ENCODE measurements around the gene THADA.

THADA gene

GRCh38 chr2:43280994-43281393 lies 314.8 kb downstream of the THADA start:
- no peak for DNase-seq (ENCODE audit: low read depth in 2 of 3, low spot score in 1 of 3)

DNA sequence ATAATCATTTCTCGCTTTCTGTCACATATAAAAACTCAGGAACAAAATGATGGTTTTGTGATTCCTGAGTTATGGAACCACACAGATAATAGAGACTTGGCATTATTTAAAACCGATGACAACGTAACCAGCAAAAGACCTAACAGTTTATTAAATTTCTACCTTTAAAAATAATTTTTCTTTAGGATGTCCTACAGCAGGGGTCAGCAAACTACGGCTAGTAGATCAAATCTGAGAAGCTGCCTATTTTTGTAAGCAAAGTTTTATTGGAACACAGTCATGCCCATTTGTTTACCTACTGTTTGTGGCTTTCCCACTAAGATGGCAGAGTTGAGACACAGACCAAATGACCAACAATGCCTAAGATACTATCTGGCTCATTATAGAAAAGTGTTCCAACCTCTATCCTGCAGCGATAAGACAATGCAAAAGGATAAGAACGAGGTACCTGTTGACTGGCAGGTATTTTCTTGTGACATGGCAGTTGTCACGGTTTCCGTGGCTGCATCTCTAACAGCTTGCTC lies 316.5 kb downstream of the THADA start:
- DNase-seq (ENCODE audit: low read depth in 2 of 3, low spot score in 1 of 3), result no peak

DNA sequence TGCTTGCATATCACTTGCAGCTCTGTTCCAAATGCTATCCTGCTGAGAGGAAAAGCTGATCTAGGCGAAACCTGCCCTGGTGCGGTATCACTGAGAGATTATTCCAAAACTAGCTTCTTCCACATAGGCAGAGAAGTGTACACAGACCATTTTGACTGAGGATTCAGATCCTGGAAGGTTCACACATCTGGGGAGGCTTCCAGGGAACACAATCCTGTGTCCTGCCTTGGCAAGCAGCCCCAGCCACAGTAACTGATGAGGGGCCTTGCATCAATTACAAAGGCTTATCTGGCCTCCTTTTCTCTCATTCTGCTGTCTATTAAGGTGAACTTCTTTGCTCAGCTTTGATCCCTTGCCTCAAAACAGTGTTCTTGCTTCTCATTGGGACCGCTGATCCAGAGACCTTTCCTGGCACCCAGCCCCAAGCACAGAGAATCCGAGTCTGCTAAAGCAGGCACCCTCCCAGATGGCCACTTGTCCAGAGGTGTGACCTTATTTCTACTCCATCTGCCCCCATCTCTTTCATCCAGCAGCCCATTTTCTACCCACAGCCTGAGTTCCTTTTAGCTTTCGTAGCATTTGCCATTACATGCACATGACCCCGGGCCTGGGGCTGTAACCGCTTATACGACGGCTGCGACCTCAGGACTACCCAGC lies 317.1 kb downstream of the THADA start:
- DNase-seq (ENCODE audit: low read depth in 2 of 3, low spot score in 1 of 3), result no peak

GRCh38 chr2:43276962-43277391 lies 318.9 kb downstream of the THADA start:
- no peak for DNase-seq (ENCODE audit: low read depth in 2 of 3, low spot score in 1 of 3)

DNA sequence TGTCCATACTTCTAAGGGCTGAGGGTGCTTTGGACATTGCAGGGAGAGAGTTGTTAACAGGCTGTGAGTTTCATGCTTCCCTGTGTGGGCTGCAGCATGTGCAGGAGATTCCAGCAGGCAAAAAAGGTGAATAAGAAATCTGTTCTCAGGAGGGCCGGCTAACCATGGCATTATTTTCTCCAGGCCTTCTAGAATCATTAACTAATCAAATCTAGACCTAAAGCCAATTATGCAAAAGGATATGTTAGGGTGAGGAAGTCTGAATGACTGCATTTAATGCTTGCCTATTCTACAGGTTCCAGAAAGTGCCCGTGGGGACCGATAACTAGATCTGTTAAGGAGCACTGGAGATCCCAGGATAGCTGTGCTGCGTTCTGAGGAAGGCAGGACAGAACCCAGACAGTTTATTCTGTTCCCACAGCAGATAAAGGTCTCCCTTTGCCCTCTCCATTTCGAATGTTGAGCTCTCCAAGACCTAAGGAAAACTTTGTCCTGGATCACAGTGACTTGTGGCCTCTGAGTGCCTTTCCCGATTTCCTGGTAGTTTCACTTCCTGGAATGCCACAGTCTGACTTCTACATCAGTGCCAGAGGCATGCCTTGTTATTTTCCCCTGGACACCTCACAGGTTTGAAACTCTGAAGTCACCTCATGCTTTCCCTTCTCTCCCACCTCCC lies 319.4 kb downstream of the THADA start:
- DNase-seq (ENCODE audit: low read depth in 2 of 3, low spot score in 1 of 3), result no peak

DNA sequence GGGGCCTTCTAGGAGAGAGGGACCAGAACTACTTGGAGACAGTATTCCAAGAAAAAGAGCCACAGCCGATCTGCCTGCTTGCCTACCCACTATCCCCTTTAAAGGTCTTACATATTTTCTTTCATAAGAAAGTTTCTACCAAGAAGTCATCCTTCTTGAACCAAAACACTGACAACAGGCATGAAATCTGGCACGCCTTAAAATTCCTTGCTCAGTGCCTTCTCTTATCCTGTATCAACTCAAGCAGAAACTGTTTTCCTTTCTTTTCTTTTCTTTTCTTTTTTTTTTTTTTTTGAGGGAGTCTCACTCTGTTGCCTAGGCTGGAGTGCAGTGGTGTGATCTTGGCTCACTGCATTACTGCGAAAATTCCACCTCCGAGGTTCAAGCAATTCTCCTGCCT lies 321.1 kb downstream of the THADA start:
- DNase-seq (ENCODE audit: low read depth in 2 of 3, low spot score in 1 of 3), result no peak

DNA sequence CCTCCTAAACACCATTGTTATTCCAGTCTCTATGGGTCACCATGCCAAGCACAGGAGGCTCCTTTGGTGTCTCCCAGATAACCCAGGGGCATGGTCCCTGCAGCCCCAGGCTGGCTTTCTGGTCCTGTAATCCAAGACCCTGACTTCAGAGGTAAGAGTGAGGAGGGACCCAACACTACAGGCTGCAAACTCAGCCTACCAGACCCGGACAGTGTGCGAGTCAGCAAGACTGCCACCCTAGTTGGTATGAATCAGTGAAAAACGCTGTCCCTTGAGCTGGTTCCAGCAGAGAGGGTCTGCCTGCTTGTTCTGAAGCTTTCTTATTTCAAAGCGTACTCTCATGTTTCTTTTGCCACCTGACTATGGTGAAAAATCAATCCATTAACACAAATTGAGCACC lies 321.8 kb downstream of the THADA start:
- no peak for DNase-seq (ENCODE audit: low read depth in 2 of 3, low spot score in 1 of 3)

DNA sequence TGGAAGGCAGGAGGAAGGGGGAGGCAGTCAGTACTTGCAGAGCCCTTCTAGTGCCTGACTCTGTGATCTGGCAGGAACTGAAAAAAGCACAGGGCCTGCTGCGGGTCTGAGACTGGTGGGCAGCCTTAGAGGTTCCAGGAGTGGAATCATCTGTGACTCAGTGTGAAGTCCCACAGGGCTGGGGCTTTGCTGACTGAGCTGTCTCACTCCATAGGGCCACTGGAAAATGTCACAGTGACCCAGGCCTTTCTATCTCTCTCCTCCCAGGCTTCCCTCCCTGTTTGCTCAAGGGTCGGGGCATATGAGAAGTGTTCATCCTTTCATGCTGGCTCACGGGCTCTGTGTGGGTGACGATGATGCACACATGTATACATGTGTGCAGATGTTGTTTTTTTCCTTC lies 322.3 kb downstream of the THADA start:
- no peak for DNase-seq (ENCODE audit: low read depth in 2 of 3, low spot score in 1 of 3)

- no peak for DNase-seq (ENCODE audit: low read depth in 2 of 3, low spot score in 1 of 3)
Measured at GRCh38 chr2:43270930-43271615, 324.8 kb downstream of the THADA start.

- DNase-seq (ENCODE audit: low read depth in 2 of 3, low spot score in 1 of 3), result no peak
Measured at GRCh38 chr2:43270461-43270860, 325.4 kb downstream of the THADA start.

GRCh38 chr2:43269706-43270105 lies 326.1 kb downstream of the THADA start:
- DNase-seq (ENCODE audit: low read depth in 2 of 3, low spot score in 1 of 3), result no peak

- DNase-seq (ENCODE audit: low read depth in 2 of 3, low spot score in 1 of 3), result no peak
Measured at GRCh38 chr2:43269074-43269572, 326.7 kb downstream of the THADA start.

GRCh38 chr2:43268066-43268953 lies 327.5 kb downstream of the THADA start:
- no peak for DNase-seq (ENCODE audit: low read depth in 2 of 3, low spot score in 1 of 3)

DNA sequence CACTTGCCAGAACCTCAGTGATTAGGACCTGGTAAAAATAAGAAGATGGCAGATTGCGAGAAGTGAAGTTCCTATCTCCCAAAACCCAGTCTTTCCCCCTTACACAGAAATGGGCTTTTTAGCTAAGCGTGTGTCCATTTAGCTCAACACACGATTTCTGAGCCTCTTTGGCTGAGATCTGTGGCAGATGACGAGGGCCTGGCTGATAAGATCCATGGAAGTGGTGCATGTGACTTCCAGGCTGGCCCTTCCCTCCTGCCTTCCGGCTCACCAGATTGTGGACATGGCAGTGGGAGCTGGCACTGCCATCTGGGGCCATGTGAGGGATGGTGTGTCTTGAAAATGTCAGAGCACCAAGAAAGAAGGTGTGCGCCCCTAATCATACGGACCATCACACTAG lies 328.5 kb downstream of the THADA start:
- no peak for DNase-seq (ENCODE audit: low read depth in 2 of 3, low spot score in 1 of 3)

- DNase-seq (ENCODE audit: low read depth in 2 of 3, low spot score in 1 of 3), result no peak
Measured at GRCh38 chr2:43266711-43267111, 329.1 kb downstream of the THADA start.

DNA sequence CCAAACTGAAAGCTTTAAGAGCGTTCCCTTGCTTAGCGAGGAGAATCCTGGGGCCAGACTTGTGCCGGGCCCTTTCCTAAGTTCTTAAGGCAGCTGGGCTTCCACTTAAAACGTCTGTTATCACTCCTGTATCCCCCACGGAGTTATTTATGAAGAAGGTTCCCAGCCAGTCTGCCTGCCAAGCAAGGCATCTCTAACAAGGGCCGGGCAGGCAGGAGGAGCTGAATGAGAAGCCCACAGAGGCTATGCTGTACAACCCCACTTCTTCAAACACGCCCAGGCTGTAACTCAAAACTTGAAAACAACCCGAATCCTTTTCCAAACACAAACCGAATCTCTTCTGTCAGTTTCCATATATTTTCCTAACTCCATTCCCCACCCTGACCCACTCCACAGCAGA lies 330.4 kb downstream of the THADA start:
- DNase-seq (ENCODE audit: low read depth in 2 of 3, low spot score in 1 of 3), result no peak

GRCh38 chr2:43265001-43265400 lies 330.8 kb downstream of the THADA start:
- DNase-seq (ENCODE audit: low read depth in 2 of 3, low spot score in 1 of 3), result no peak

- DNase-seq (ENCODE audit: low read depth in 2 of 3, low spot score in 1 of 3), result no peak
Measured at GRCh38 chr2:43262951-43263350, 332.9 kb downstream of the THADA start.

DNA sequence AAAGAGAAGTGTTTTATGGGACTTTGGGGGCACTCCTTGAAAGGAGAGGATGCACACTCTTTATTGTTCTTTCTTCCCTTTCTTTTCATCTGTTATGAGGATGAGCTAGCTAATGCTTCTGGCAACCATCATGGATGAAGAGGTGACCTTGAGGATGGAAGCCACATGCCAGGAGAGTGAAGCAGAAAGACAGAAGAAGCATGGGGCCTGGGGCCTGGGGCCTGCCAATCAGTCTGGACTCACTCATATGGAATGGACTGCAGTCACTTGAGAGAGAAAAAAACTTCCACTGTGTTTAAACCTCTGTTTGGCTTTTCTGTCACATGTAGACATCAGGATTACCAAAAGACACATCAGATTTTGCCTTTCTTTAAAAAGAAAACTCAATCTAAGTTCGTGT lies 333.6 kb downstream of the THADA start:
- no peak for DNase-seq (ENCODE audit: low read depth in 2 of 3, low spot score in 1 of 3)

DNA sequence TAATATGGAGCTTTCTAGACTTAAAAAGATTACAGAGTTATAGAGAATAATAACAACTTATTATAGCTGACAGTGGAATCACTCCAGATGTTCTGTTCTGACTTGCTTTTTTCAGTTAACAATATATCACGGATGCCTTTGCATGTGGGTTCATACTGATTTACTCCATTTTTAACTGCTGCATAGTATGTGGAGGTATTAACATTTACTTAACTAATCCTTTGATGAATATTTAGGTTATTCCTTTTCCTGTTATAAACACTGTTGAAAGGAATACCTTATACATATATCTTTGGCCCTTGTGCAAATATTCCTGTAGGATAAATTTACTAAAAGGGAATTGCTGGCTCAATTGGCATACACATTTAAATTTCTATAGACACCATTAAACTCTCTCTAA lies 336.3 kb downstream of the THADA start:
- no peak for DNase-seq (ENCODE audit: low read depth in 2 of 3, low spot score in 1 of 3)

DNA sequence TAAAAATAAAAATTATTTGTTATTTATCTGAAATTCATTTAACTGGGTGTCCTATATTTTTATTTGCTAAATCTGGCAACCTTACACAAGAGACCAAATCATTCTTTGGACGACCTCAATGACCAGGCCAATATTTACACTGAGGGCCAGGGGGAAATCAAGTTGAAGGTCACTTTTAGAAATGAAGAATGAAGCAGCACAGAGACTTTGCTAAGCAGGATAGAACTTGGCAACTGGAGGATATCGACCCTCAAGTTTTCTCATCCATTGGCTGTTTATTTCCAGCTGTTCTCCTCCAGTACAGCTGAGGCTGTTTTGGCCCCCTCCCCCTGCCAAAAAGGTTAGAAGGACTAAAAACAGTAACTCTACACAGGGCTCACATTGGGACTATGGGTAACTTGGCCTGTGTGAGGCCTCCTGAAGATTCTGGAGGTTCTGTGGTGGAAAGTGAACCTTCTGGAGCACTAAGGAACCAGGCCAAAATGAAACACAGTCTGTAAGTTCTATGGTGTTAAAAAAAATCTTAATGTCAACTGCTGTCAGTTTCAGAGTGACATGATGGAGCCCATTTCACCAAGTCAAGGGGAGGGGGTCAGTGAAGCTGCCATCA lies 337.2 kb downstream of the THADA start:
- no peak for DNase-seq (ENCODE audit: low read depth in 2 of 3, low spot score in 1 of 3)
